Thoracic aorta (tissue), 2 donors: ENCODE data around the gene HDAC9. TPM values are rescaled to one million over a fixed set of nuclear protein-coding genes. Genes with fewer than 3 reads are reported as not detected.
A peak's percentile ranks its signal among the peaks of the same experiment; 100 is the strongest.

Experiments
- ATAC-seq: fragments of 150-250 bp; one replicate; pipeline ENCODE4 v1.8.0; 2017; ENCODE audit warnings: low read depth; ENCODE audit not compliant: insufficient number of reproducible peaks, low FRiP score
- DNase-seq: peaks from one replicate; pipeline ENCODE4 v3.0.0-alpha.2; 2020; ENCODE audit warnings: low spot score
- H3K27ac ChIP-seq, 2 donors: fragments of 200-600 bp; sonication (generic); 1 replicate in 1 of 2; 2 replicates in 1 of 2; pipeline ENCODE4 v1.5.1; 2016; ENCODE audit warnings: mild to moderate bottlenecking in 2 of 2, moderate library complexity in 2 of 2
- H3K27me3 ChIP-seq: fragments of 200-600 bp; sonication (generic); replicated peaks from 2 replicates; pipeline ENCODE4 v1.6.0; 2016; ENCODE audit warnings: mild to moderate bottlenecking; ENCODE audit not compliant: insufficient read depth
- H3K36me3 ChIP-seq: fragments of 200-600 bp; sonication (generic); one replicate; pipeline ENCODE4 v1.5.1; 2016
- H3K4me1 ChIP-seq, 2 donors: fragments of 200-600 bp; sonication (generic); 1 replicate in 1 of 2; 2 replicates in 1 of 2; pipeline versions ENCODE4 v1.5.1 to v1.6.0; 2016; ENCODE audit warnings: low read depth in 2 of 2, mild to moderate bottlenecking in 1 of 2; ENCODE audit not compliant: control insufficient read depth in 1 of 2
- H3K4me3 ChIP-seq: fragments of 200-600 bp; sonication (generic); 2 replicates; pipeline ENCODE4 v1.5.1; 2016; ENCODE audit warnings: mild to moderate bottlenecking
- H3K9me3 ChIP-seq: fragments of 200-600 bp; sonication (generic); 2 replicates; pipeline ENCODE4 v1.5.1; 2016
- total RNA-seq, 2 donors: library from RNA; depleted of rRNA; stranded (reverse); fragments of >200 nt; gene quantifications; one replicate each; pipeline versions ENCODE4 v1.1.0 to v1.2.3, GENCODE V29; 2016
- TF ChIP-seq, protein P1 (sequence below): fragments of 200-600 bp; sonication (generic); IDR thresholded peaks from one replicate; pipeline ENCODE4 v1.5.1; 2019; ENCODE audit warnings: antibody characterized with exemption

The HDAC9 gene
- total RNA-seq, 2 donors from 2014 or later = 64.1 to 81.6 TPM

DNA sequence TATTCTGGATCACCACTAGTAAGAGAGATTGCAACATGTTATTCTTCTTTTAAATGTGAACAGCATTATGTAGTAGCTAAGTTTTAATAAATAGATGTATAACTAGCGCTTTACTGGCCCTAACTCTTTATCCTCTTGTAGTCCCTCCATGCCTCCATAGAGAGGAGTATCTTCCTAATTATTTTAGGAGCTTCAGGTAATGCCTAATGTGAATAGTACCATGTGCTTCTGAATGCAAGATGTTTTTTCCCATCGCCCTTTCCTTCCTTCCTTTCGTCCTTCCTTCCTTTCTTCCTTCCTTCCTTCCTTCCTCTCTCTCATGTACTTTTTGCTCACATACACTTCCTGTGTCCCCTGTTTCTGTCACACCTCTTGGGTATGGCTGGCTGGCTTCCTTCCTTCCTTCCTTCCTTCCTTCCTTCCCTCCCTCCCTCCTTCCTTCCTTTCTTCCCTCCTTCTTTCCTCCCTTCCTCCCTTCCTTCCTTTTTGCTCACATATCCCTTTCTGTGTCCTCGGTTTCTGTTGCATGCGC, 290.7 kb downstream of the HDAC9 start:
- Histone ChIP-seq H3K9me3 (no peaks in the 10 kb centered on the region), H3K27ac (no peak overlapping the region), H3K27me3 (no peaks in the 10 kb centered on the region), H3K4me3 (no peak overlapping the region), H3K4me1 (no peaks in the 10 kb centered on the region), H3K36me3 (no peaks in the 10 kb centered on the region)
- DNase-seq (no peak), ATAC-seq (no peak)
- TF ChIP-seq, protein P1, sequence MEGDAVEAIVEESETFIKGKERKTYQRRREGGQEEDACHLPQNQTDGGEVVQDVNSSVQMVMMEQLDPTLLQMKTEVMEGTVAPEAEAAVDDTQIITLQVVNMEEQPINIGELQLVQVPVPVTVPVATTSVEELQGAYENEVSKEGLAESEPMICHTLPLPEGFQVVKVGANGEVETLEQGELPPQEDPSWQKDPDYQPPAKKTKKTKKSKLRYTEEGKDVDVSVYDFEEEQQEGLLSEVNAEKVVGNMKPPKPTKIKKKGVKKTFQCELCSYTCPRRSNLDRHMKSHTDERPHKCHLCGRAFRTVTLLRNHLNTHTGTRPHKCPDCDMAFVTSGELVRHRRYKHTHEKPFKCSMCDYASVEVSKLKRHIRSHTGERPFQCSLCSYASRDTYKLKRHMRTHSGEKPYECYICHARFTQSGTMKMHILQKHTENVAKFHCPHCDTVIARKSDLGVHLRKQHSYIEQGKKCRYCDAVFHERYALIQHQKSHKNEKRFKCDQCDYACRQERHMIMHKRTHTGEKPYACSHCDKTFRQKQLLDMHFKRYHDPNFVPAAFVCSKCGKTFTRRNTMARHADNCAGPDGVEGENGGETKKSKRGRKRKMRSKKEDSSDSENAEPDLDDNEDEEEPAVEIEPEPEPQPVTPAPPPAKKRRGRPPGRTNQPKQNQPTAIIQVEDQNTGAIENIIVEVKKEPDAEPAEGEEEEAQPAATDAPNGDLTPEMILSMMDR = no peak

DNA sequence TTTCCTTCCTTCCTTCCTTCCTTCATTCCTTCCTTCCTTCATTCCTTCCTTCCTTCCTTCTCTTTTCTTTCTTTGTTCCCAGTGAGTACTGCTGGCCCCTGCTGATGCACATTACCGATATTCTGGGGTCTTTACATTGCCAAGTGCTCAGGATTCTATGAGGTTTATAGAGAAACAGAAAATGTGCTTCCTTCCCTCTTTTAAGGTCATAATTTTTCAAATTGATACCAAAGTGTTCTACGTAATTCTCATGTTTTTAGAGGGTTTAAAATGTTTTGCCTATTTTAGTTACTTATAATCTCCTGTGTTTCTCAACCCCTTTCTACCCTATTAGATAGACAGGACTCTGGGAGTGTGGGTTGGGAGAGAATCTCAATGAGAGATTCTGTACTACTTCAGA, 291.2 kb downstream of the HDAC9 start:
- Histone ChIP-seq H3K4me3 (no peak overlapping the region), H3K27ac (no peak overlapping the region), H3K36me3 (no peaks in the 10 kb centered on the region), H3K4me1 (peaks cover 0 to 3% of the 10 kb centered on the region in 2 donors), H3K9me3 (no peaks in the 10 kb centered on the region), H3K27me3 (no peaks in the 10 kb centered on the region)
- DNase-seq = no peak
- no peak for ATAC-seq
- TF ChIP-seq, protein P1 = no peak

DNA sequence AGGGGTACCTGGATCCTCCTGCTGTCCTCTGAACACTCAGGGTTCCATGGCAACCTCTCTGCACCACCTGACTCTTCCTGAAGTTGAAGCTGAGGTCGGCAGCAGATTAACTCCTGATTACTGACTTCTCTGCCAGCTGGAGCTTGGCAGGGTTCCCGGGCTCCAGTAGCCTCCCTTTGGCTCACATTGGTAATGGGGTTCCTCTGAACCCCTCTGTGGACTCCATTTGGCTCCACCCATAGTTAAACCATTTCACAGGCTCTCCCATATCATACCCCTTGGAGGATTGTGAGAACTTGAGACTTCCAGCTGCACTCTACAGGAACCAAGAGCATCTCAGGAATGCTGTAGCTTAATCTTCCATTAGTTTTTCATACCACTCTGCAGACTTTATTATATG, 292.5 kb downstream of the HDAC9 start:
- TF ChIP-seq, protein P1 = no peak
- H3K36me3 ChIP-seq = no peaks in the 10 kb centered on the region

DNA sequence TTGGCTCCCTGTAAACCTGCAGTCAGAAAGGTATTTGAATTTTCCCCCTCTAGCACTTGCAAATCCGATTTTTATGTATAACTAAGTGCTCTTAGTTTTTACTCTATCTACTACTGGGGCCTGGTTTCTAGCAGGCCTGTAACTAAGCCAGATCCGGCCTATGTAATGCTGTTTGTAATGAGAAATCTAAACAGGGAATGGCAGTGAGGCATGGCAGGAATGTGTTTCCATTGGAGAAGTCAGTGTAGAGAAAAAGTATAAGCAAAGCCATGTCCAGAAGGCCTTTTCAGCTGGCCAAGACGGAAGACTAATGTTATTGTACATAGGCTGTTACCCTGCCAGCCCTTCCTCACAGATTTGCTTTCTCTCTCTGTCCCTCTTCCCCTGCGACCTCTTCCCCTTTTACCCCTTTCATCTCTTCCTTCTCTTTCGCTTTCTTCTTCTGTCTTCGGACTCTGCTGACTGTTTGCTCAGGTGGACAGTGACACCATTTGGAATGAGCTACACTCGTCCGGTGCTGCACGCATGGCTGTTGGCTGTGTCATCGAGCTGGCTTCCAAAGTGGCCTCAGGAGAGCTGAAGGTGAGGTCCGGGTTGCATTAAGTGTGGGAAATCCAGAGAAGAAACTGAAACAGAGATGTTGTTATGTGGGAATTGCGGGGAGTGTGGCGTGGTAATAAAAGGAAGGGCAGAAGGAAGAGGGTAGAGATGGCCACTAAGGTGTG, 297.5 kb downstream of the HDAC9 start:
- H3K4me1 ChIP-seq = peaks cover 6 to 11% of the 10 kb centered on the region in 2 donors
- peak overlapping the region; percentile 71 for H3K4me3 ChIP-seq
- ATAC-seq = no peak
- no peaks in the 10 kb centered on the region for H3K27me3 ChIP-seq
- TF ChIP-seq, protein P1 = no peak
- H3K36me3 ChIP-seq = no peaks in the 10 kb centered on the region
- no peaks in the 10 kb centered on the region for H3K9me3 ChIP-seq
- H3K27ac ChIP-seq = peak overlapping the region; percentile 65 to 71
- DNase-seq = no peak

More for the DNA sequence above, 292.5 kb downstream of the HDAC9 start:
- no peak for ATAC-seq
- DNase-seq = no peak
- Histone ChIP-seq H3K27me3 (no peaks in the 10 kb centered on the region), H3K27ac (no peak overlapping the region), H3K4me3 (no peak overlapping the region), H3K4me1 (peaks cover 3 to 6% of the 10 kb centered on the region in 2 donors), H3K9me3 (no peaks in the 10 kb centered on the region)

DNA sequence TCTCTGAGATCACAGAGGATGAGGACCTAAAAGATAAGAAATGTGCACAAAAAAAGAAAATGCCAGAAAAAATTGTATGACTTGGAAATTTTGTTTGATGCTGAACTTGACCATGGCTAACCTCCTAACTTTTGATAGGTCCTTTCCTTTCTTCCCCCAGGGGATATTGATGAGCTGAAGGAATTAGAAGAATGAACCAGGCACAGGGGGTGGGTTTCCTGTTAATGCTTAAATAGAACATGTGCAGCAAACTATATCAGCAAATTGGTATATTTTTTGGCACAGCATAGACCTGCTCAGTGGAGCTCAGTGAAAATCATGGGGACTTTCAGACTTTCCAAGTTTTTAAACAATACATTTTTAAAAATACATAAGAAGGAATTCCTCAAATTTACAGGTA, 300.7 kb downstream of the HDAC9 start:
- no peaks in the 10 kb centered on the region for H3K27me3 ChIP-seq
- DNase-seq = no peak

More for the DNA sequence above, 300.7 kb downstream of the HDAC9 start:
- Histone ChIP-seq H3K4me3 (no peak overlapping the region), H3K4me1 (peaks cover 6 to 11% of the 10 kb centered on the region in 2 donors), H3K9me3 (no peaks in the 10 kb centered on the region), H3K27ac (no peak overlapping the region), H3K36me3 (no peaks in the 10 kb centered on the region)
- no peak for ATAC-seq
- TF ChIP-seq, protein P1 = no peak
